22Rv1 (cell line): Measurements from ENCODE around the gene DAAM2.

Source experiments
- ZFX ChIP-seq: fragments of 450-650 bp; IDR thresholded peaks from 2 replicates; pipeline ENCODE4 v1.6.1; 2017; ENCODE audit warnings: antibody characterized with exemption, borderline replicate concordance
- TF ChIP-seq, protein P1 (sequence below): fragments of 450-650 bp; IDR thresholded peaks from 2 replicates; pipeline ENCODE4 v1.5.1; 2017; ENCODE audit warnings: mild to moderate bottlenecking

DNA sequence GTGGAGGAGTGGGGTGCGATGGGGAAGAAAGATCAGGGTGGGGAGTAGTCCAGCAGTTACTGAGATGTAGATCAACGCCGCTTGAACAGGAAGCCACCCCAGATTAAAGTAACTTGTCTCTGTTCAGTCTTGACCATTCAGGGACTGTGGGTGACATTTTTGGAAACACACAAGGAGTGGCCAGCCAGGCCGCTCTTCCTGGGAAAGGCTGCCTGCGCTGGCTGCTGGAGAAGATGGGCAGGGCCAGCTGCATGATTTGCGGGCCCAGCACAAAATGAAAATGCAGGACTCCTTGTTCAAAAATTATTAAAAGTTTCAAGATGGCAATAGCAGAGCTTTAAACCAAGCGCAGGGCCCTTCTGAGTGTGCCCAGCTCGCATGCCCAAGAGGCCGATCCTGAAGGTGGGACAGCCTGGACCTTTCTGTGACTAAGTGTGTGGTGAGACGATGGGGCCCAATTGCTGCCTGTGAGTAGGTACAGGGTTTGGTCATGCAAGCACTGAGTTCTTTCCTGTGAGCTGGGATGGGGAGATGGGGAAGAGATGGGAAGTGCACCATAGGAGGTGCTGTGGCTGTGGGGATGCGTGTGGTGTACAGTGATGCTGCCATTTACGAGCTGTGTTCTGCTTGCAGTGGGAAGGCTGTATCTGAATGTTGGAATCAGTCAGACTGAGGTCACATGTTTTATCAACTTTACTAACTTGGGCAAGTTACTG is 51.3 kb downstream of the DAAM2 start:
- TF ChIP-seq, protein P1, sequence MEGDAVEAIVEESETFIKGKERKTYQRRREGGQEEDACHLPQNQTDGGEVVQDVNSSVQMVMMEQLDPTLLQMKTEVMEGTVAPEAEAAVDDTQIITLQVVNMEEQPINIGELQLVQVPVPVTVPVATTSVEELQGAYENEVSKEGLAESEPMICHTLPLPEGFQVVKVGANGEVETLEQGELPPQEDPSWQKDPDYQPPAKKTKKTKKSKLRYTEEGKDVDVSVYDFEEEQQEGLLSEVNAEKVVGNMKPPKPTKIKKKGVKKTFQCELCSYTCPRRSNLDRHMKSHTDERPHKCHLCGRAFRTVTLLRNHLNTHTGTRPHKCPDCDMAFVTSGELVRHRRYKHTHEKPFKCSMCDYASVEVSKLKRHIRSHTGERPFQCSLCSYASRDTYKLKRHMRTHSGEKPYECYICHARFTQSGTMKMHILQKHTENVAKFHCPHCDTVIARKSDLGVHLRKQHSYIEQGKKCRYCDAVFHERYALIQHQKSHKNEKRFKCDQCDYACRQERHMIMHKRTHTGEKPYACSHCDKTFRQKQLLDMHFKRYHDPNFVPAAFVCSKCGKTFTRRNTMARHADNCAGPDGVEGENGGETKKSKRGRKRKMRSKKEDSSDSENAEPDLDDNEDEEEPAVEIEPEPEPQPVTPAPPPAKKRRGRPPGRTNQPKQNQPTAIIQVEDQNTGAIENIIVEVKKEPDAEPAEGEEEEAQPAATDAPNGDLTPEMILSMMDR, result no peak
- no peak for TF ChIP-seq ZFX
